Measurements from ENCODE around the gene HSFX2.
"Not testable (repeated sequence)": the region's sequence is repeated elsewhere in the genome, so short reads cannot be mapped to it uniquely, and the experiment has no call there.

The HSFX2 gene

DNA sequence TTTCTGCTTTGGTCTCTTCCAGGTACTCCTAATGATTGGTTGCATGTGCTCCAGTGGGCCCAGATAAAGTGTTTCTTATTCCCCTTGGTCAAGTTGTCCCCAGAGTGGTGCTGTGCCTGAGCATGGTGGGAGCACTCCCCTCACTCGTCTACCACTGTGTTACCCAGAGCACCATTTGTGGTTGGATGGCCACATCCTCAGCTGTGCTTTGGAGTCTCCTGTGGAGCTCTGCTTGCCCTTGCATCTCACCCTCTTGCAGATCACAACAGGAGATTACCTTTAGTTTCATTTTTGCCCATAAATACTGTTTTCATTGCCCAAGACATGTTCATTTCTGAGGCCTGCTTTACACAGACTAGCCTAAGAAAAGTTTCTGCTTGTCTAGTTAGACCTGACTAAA lies 44.7 kb downstream of the HSFX2 start:
- DNase-seq (ENCODE audit: low read depth); H3K4me3 ChIP-seq (ENCODE audit: low read length): not testable (repeated sequence)

DNA sequence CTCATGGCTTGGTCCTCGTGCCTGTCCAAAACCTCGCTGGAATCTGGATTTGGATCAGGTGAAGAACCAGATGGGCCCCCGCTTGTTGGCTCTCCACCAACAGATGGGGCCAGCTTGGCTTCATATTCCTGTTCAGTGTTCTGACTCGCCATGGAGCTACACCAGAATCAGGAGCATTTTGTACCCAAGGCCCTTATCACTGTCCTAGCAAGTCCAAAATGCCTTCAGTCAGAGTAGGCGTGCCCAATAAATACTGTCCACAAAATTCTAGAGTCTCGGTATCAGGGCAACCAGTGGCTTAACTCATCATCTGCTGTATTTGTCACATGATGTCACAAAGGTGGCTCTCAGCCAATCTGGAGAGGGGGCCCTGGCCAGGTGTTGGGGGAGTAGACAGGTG lies 45.4 kb downstream of the HSFX2 start, which contains the start of gene HSFX3:
Gene HSFX3 (minus strand): TSS at position 224 of the 400 bp plus-strand sequence. CDS start 72 bp downstream, at position 152.
- DNase-seq (ENCODE audit: low read depth); H3K4me3 ChIP-seq (ENCODE audit: low read length): not testable (repeated sequence)

DNA sequence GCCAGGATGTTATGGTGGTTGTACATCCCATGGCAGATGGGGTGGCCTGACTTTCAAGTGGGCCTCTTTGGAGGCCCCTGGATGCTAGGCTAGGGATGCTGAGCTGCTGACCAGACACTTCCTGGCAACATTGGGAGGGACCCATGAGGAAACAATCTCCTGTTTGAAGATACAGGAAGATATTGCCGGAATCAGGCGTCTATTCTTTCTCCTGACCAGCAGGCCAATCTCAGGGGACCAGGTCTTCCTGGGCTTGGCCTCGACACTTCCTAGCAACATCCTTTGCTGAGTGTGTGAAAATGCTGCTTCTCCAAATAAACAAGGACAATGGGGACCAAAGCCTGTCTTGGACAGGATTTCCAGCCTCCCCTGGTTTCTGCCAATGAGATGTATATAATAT lies 47.3 kb downstream of the HSFX2 start:
- not testable (repeated sequence) for DNase-seq (ENCODE audit: low read depth); H3K4me3 ChIP-seq (ENCODE audit: low read length)

DNA sequence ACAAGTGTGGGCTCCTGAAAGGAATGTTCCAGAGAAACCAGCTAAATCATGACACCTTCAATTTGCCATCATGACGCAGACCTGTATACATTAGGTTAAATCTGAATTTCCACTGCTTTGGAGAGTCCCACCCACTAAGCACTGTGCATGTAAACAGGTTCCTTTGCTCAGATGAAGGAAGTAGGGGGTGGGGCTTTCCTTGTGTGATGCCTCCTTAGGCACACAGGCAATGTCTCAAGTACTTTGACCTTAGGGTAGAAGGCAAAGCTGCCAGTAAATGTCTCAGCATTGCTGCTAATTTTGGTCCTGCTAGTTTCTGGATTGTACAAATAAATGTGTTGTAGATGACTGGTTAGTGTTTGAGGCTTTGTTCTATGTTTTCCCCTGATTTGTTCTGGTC lies 48.2 kb downstream of the HSFX2 start:
- not testable (repeated sequence) for H3K4me3 ChIP-seq (ENCODE audit: low read length); DNase-seq (ENCODE audit: low read depth)

DNA sequence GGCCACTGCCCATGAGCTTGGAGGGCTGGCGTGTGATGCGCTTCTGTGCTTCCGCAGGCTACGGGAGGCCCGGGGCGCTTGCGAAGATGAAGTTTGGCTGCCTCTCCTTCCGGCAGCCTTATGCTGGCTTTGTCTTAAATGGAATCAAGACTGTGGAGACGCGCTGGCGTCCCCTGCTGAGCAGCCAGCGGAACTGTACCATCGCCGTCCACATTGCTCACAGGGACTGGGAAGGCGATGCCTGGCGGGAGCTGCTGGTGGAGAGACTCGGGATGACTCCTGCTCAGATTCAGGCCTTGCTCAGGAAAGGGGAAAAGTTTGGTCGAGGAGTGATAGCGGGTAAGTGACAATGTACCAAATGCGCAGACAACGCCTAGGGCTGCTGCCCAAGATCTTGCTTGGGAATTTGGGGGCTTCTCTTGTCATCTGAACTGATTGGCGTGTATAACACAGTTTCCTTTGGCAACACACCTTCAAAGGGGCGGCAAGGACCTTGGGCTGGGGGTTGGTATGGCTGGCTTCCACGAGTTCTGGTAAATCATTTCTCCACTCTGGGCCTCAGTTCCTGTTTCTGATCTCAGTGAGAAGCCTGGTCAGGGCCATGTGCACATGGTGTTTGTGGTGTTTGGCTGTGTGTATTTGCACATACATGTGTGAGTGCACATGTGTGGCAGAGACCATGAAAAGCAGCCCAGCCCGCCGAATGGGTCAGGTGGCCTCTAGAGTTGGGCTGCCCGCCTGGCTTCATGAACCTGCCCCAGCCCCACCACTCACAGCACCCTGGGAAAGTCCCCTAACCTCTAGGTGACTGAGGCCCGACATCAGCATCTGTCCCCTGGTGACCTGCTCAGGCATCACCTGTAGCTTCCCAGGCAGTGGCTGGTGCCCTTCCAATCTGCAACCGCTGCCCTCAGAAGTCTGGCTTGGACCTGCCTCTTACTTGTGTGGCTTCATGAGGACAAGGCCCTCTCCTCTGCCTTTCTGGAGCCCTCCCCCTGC lies 49.3 kb downstream of the HSFX2 start:
- DNase-seq (ENCODE audit: low read depth); H3K4me3 ChIP-seq (ENCODE audit: low read length): not testable (repeated sequence)
- TF ChIP-seq, protein P1, sequence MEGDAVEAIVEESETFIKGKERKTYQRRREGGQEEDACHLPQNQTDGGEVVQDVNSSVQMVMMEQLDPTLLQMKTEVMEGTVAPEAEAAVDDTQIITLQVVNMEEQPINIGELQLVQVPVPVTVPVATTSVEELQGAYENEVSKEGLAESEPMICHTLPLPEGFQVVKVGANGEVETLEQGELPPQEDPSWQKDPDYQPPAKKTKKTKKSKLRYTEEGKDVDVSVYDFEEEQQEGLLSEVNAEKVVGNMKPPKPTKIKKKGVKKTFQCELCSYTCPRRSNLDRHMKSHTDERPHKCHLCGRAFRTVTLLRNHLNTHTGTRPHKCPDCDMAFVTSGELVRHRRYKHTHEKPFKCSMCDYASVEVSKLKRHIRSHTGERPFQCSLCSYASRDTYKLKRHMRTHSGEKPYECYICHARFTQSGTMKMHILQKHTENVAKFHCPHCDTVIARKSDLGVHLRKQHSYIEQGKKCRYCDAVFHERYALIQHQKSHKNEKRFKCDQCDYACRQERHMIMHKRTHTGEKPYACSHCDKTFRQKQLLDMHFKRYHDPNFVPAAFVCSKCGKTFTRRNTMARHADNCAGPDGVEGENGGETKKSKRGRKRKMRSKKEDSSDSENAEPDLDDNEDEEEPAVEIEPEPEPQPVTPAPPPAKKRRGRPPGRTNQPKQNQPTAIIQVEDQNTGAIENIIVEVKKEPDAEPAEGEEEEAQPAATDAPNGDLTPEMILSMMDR (conservative IDR thresholded peaks at IDR 0.05; ENCODE audit: low read depth, low read length) = peak; percentile 16

All from retinal pigment epithelial cell (primary cell).